Measurements from ENCODE around the gene PIP4K2A. TPM values are rescaled to one million over a fixed set of nuclear protein-coding genes. Genes with fewer than 3 reads are reported as not detected.
"Not testable (repeated sequence)": the region's sequence is repeated elsewhere in the genome, so short reads cannot be mapped to it uniquely, and the experiment has no call there.

The PIP4K2A gene
- total RNA-seq, 1 donor from 2014 or later = 67.6 TPM

DNA sequence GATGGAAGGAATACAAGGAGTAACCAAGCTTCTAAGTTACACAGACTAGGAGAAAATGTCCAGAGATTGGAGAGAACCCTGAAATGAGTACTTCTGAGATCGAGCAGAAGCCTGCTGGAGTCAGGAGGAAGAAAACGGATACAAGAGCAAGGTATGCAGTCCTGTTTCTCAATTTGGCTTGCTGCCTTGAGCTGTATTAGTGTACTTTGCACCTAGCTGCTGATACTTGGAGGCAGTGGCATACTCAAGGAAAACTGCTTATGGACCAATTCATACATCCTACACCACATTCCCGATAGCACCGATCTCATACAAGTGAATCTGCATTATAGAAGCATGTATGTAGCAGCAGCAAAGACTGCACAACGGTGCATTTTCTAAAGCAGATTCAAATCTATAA, 14.4 kb downstream of the PIP4K2A start:
- H3K9me3 ChIP-seq = no peaks in the 10 kb centered on the region
- ATAC-seq = no peak
- H3K4me1 ChIP-seq = peaks cover 56% of the 10 kb centered on the region
- no peak overlapping the region for H3K27ac ChIP-seq
- H3K27me3 ChIP-seq (ENCODE audit: low read depth) = no peaks in the 10 kb centered on the region
- H3K4me3 ChIP-seq = no peak overlapping the region
- TF ChIP-seq, protein P1, sequence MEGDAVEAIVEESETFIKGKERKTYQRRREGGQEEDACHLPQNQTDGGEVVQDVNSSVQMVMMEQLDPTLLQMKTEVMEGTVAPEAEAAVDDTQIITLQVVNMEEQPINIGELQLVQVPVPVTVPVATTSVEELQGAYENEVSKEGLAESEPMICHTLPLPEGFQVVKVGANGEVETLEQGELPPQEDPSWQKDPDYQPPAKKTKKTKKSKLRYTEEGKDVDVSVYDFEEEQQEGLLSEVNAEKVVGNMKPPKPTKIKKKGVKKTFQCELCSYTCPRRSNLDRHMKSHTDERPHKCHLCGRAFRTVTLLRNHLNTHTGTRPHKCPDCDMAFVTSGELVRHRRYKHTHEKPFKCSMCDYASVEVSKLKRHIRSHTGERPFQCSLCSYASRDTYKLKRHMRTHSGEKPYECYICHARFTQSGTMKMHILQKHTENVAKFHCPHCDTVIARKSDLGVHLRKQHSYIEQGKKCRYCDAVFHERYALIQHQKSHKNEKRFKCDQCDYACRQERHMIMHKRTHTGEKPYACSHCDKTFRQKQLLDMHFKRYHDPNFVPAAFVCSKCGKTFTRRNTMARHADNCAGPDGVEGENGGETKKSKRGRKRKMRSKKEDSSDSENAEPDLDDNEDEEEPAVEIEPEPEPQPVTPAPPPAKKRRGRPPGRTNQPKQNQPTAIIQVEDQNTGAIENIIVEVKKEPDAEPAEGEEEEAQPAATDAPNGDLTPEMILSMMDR (IDR thresholded peaks at IDR 0.05) = no peak
- DNase-seq = no peak
- no peaks in the 10 kb centered on the region for H3K36me3 ChIP-seq
- intact Hi-C loops (cut with DNase I) = no loop called here

DNA sequence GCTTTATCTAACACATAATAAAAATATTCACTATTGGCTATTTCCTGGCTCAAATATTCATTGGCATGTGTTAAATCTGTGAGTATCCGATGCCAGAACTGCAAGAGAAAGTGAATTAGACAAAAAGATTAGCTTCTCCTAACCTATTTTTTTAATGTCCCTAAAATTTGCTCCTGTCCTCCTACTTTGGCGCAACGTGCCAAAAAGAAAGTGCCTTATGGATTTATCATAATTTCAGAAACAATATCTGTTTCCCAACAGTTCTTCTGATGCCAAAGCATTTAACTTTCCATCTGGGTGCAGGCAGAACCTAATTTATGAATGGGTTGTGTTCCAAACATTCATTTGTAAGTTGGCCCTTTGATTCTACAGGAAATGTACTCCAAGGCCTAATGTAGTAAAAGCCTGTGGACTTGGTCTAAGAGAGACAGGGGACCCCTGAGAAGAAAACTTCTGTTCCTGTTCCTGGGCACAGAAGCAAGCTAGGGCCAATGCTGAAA, 15.4 kb downstream of the PIP4K2A start:
- H3K4me3 ChIP-seq = no peak overlapping the region
- H3K9me3 ChIP-seq = no peaks in the 10 kb centered on the region
- ATAC-seq (no peak), DNase-seq (no peak)
- H3K27me3 ChIP-seq (ENCODE audit: low read depth) = no peaks in the 10 kb centered on the region
- H3K27ac ChIP-seq = no peak overlapping the region
- peaks cover 48% of the 10 kb centered on the region for H3K4me1 ChIP-seq
- H3K36me3 ChIP-seq = no peaks in the 10 kb centered on the region
- intact Hi-C loops (cut with DNase I) = no loop called here
- TF ChIP-seq, protein P1 (IDR thresholded peaks at IDR 0.05) = no peak

DNA sequence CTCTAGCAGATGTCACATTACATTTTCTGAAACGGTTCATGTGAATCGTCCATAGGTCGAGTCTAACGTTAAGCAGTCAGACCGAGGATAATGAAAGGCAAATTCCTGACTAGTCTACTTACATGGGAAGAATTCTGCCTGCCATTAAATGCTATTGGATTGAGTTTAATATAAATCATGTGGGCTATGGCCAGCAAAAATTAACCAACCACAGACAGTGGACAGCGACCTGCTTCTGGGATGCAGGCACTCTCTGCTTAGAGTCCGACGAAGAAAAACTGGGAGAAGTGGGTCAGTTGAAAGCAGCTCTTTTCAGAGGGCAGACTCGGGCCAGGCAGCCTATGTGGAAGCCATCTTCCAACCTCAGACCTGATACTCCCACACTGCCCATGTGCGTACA, 16.6 kb downstream of the PIP4K2A start:
- Histone ChIP-seq H3K27ac (no peak overlapping the region), H3K27me3 (ENCODE audit: low read depth) (no peaks in the 10 kb centered on the region), H3K4me1 (peaks cover 50% of the 10 kb centered on the region), H3K9me3 (no peaks in the 10 kb centered on the region), H3K36me3 (no peaks in the 10 kb centered on the region), H3K4me3 (no peak overlapping the region)
- TF ChIP-seq, protein P1 (IDR thresholded peaks at IDR 0.05) = no peak
- intact Hi-C loops (cut with DNase I) = no loop called here
- ATAC-seq (no peak), DNase-seq (no peak)

DNA sequence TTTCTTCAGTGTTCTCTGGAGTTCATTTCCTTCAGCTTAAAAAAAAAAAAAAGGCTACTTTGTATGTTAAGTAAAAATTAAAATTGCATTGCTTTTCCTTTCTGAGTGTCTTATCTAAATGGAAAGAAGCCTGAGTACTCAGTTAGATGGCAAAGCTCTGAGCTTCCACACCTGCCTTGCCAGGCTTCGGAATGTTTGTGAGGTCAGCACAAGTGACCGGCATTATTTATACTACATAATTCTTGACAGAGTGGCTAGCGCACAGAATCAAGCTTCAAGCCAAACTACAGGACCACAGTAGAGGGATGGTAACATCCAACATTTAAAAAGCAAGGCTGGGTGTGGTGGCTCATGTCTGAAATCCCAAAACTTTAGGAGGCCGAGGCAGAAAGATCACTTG, 17.3 kb downstream of the PIP4K2A start:
- no peak overlapping the region for H3K27ac ChIP-seq
- H3K36me3 ChIP-seq = no peaks in the 10 kb centered on the region
- intact Hi-C loops (cut with DNase I) = no loop called here
- peaks cover 45% of the 10 kb centered on the region for H3K4me1 ChIP-seq
- H3K9me3 ChIP-seq = no peaks in the 10 kb centered on the region
- DNase-seq (no peak), ATAC-seq (no peak)
- H3K27me3 ChIP-seq (ENCODE audit: low read depth) = no peaks in the 10 kb centered on the region
- TF ChIP-seq, protein P1 (IDR thresholded peaks at IDR 0.05) = no peak
- H3K4me3 ChIP-seq = no peak overlapping the region

DNA sequence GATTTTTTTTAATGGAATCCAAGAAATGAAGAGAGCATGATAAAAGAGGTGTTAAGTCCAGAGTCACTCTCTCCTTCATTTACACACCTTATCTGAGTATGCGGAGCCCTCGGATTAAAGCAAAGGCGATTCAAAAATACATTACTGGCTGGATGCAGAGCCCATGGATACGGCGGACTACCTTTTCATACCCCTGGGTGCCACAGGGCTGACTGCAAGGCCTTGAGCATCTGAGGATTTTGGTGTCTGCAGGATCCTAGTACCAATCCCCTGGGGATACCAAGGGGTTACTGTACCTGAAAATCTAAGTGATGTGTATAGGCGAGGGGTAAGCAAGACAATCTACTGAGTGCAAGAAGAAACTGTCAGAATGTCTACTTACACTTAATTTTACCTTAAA, 20.5 kb downstream of the PIP4K2A start:
- H3K36me3 ChIP-seq = no peaks in the 10 kb centered on the region
- DNase-seq (no peak), ATAC-seq (no peak)
- H3K9me3 ChIP-seq = no peaks in the 10 kb centered on the region
- H3K4me3 ChIP-seq = no peak overlapping the region
- no peaks in the 10 kb centered on the region for H3K27me3 ChIP-seq (ENCODE audit: low read depth)
- peaks cover 42% of the 10 kb centered on the region for H3K4me1 ChIP-seq
- intact Hi-C loops (cut with DNase I) = no loop called here
- TF ChIP-seq, protein P1 (IDR thresholded peaks at IDR 0.05) = no peak
- no peak overlapping the region for H3K27ac ChIP-seq

DNA sequence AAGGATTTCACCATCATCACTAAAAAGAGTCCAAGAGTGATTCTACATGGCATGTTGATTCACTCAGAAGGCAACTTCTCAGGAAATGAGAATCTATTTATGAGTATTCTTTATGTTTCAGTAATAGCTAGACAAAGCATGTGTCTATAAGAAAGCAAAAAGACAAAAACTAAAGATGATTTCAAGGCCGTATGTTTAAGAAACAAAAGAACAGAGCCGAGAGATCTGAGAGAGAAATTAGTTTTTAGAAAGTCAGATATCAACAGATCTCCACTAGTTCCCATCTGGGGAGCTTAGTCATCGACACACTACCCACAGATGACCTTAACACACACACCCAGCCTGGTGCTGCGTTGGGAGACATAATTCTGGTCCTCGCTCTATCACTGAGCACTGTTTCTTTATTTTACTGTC, 21.0 kb downstream of the PIP4K2A start:
- H3K36me3 ChIP-seq = no peaks in the 10 kb centered on the region
- TF ChIP-seq, protein P1 (IDR thresholded peaks at IDR 0.05) = no peak
- DNase-seq (no peak), ATAC-seq (peak; percentile 66 to 76)
- no peak overlapping the region for H3K27ac ChIP-seq
- no peak overlapping the region for H3K4me3 ChIP-seq
- no peaks in the 10 kb centered on the region for H3K9me3 ChIP-seq
- H3K27me3 ChIP-seq (ENCODE audit: low read depth) = no peaks in the 10 kb centered on the region
- intact Hi-C loops (cut with DNase I) = no loop called here
- H3K4me1 ChIP-seq = peaks cover 37% of the 10 kb centered on the region

DNA sequence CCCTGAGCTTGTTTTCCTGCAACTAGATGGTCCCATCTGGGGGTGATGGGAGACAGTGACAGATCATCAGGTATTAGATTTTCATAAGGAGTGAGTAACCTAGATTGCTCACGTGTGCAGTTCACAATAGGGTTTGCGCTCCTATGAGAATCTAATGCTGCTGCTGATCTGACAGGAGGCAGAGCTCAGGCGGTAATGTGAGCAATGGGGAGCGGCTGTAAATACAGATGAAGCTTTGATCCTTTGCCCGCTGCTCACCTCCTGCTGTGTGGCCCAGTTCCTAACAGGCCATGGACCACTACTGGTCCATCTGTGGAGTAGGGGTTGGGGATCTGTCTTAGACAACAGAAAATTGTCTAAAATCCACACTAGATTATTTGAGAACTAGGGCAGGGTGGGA, 22.3 kb downstream of the PIP4K2A start:
- peaks cover 30% of the 10 kb centered on the region for H3K4me1 ChIP-seq
- H3K27me3 ChIP-seq (ENCODE audit: low read depth); ATAC-seq; H3K36me3 ChIP-seq; DNase-seq; H3K9me3 ChIP-seq; intact Hi-C loops (cut with DNase I); H3K4me3 ChIP-seq; H3K27ac ChIP-seq: not testable (repeated sequence)

All from lower lobe of right lung (tissue), 2 donors.